GM12878 (cell line): ENCODE measurements around the gene HYOU1. TPM values are rescaled to one million over a fixed set of nuclear protein-coding genes. Genes with fewer than 3 reads are reported as not detected.

Source experiments
- ATAC-seq: fragments of 200-7000 bp; cut with Tn5 transposase; 3 replicates; pipeline ENCODE4 v1.9.1; 2020; ENCODE audit warnings: mild to moderate bottlenecking, moderate library complexity
- BruUV-seq: library from RNA; stranded (reverse); fragments of 400-500 nt; replicated peaks from 2 replicates; lab custom pipeline; 2021; lab: Mats Ljungman, UMichigan
- CTCF ChIA-PET: fragments of 300-600 bp; sonication (Branson Sonifier 250); formaldehyde crosslinking; extraction: SDS; loops from one replicate; lab custom pipeline; 2021; ENCODE audit warnings: inconsistent platforms; lab: Yijun Ruan, JAX
- POLR2A ChIA-PET: fragments of 350-600 bp; formaldehyde crosslinking; extraction: SDS; loops from one replicate; lab custom pipeline; 2021; ENCODE audit warnings: inconsistent platforms; lab: Charles Lee
- RAD21 ChIA-PET: fragments of 300-600 bp; sonication (Branson Sonifier 250); formaldehyde crosslinking; loops from one replicate; lab custom pipeline; 2023; ENCODE audit warnings: antibody characterized with exemption; ENCODE audit not compliant: unreplicated experiment; lab: Charles Lee
- SMC1A ChIA-PET: fragments of 300-600 bp; sonication (Branson Sonifier 250); formaldehyde crosslinking; loops from one replicate; lab custom pipeline; 2023; ENCODE audit not compliant: unreplicated experiment, uncharacterized antibody; lab: Charles Lee
- DNase-seq: peaks from one replicate; pipeline ENCODE4 v3.0.0-alpha.2; 2011; ENCODE audit warnings: low read depth, low spot score
- FAIRE-seq: peaks from 3 replicates; lab custom pipeline; 2011; peaks lifted over from hg19 to GRCh38; lab: Jason Lieb, UNC
- H2AFZ ChIP-seq: 2 replicates; pipeline ENCODE4 v1.6.0; 2011; ENCODE audit warnings: low read depth, low read length, control low read depth; ENCODE audit not compliant: control insufficient read depth
- H3K27ac ChIP-seq: 2 replicates; pipeline ENCODE4 v1.5.1; 2011; ENCODE audit warnings: control low read depth; ENCODE audit not compliant: control insufficient read depth, insufficient read depth
- H3K27me3 ChIP-seq, 2 experiments: replicated peaks in 1 of 2; 2 replicates each; pipeline versions ENCODE4 v1.6.0 to v1.6.1; 2011; ENCODE audit warnings: low read length in 1 of 2; ENCODE audit not compliant: control insufficient read depth in 2 of 2, insufficient read depth in 2 of 2
- H3K36me3 ChIP-seq, 2 experiments: 2 replicates each; pipeline ENCODE4 v1.5.1; 2011; ENCODE audit warnings: low read length in 1 of 2; ENCODE audit not compliant: control insufficient read depth in 2 of 2, insufficient read depth in 2 of 2
- H3K4me1 ChIP-seq: 2 replicates; pipeline ENCODE4 v1.6.1; 2011; ENCODE audit warnings: mild to moderate bottlenecking, low read length, moderate library complexity, mixed read lengths; ENCODE audit not compliant: control insufficient read depth, insufficient read depth
- H3K4me2 ChIP-seq: 2 replicates; pipeline ENCODE4 v1.6.0; 2011; ENCODE audit warnings: control low read depth; ENCODE audit not compliant: control insufficient read depth, insufficient read depth
- H3K4me3 ChIP-seq: fragments of 200-600 bp; sonication (generic); 2 replicates; pipeline ENCODE4 v1.5.1; 2016
- H3K79me2 ChIP-seq: 2 replicates; pipeline ENCODE4 v1.6.0; 2011; ENCODE audit warnings: low read length; ENCODE audit not compliant: control insufficient read depth, insufficient read depth
- H3K9ac ChIP-seq: 2 replicates; pipeline ENCODE4 v1.8.0; 2011; ENCODE audit warnings: low read length, control low read depth, mixed read lengths; ENCODE audit not compliant: control insufficient read depth, insufficient read depth
- H3K9me3 ChIP-seq: replicated peaks from 3 replicates; pipeline ENCODE4 v1.5.1; 2011; ENCODE audit warnings: mild to moderate bottlenecking, low read length; ENCODE audit not compliant: control insufficient read depth, insufficient read depth
- H4K20me1 ChIP-seq: 2 replicates; pipeline ENCODE4 v1.6.0; 2011; ENCODE audit not compliant: control insufficient read depth, insufficient read depth
- ATF7 ChIP-seq: fragments of 450-650 bp; IDR thresholded peaks from 2 replicates; pipeline ENCODE4 v1.6.1; 2016; ENCODE audit warnings: low read depth, mild to moderate bottlenecking
- DPF2 ChIP-seq: fragments of 450-650 bp; IDR thresholded peaks from 2 replicates; pipeline ENCODE4 v1.6.1; 2017; ENCODE audit warnings: mild to moderate bottlenecking
- EED ChIP-seq: sonication (generic); IDR thresholded peaks from 2 replicates; pipeline ENCODE4 v1.6.1; 2016; ENCODE audit warnings: antibody characterized with exemption, low read depth
- FOXK2 ChIP-seq: fragments of 450-650 bp; IDR thresholded peaks from 2 replicates; pipeline ENCODE4 v1.6.1; 2017; ENCODE audit warnings: mild to moderate bottlenecking, moderate library complexity
- GABPA ChIP-seq: IDR thresholded peaks from 2 replicates; pipeline ENCODE4 v1.6.1; 2014; ENCODE audit warnings: antibody characterized with exemption, low read depth, mild to moderate bottlenecking, inconsistent platforms
- IRF5 ChIP-seq: fragments of 450-650 bp; IDR thresholded peaks from 2 replicates; pipeline ENCODE4 v1.6.1; 2017; ENCODE audit warnings: borderline replicate concordance
- KAT2A ChIP-seq: conservative IDR thresholded peaks from 2 replicates; pipeline ENCODE4 v1.6.1; 2011; ENCODE audit warnings: low read depth, low read length; ENCODE audit not compliant: control insufficient read depth
- NBN ChIP-seq: fragments of 450-650 bp; IDR thresholded peaks from 2 replicates; pipeline ENCODE4 v1.6.1; 2016
- NKRF ChIP-seq: fragments of 450-650 bp; conservative IDR thresholded peaks from 2 replicates; pipeline ENCODE4 v1.6.1; 2017; ENCODE audit warnings: mild to moderate bottlenecking, moderate library complexity
- RELA ChIP-seq: fragments of 450-650 bp; IDR thresholded peaks from 2 replicates; pipeline ENCODE4 v1.8.0; 2014; ENCODE audit warnings: borderline replicate concordance; ENCODE audit not compliant: partially characterized antibody
- RFX5 ChIP-seq: IDR thresholded peaks from 2 replicates; pipeline ENCODE4 v1.6.1; 2011; ENCODE audit warnings: low read depth, low read length, improper control_type of control experiment
- SRF ChIP-seq, 2 experiments: IDR thresholded peaks; 2 replicates each; pipeline ENCODE4 v1.6.1; 2011; ENCODE audit warnings: low read depth in 2 of 2, low read length in 2 of 2, mild to moderate bottlenecking in 1 of 2, moderate library complexity in 1 of 2
- STAT3 ChIP-seq: IDR thresholded peaks from 2 replicates; pipeline ENCODE4 v1.6.1; 2011; ENCODE audit warnings: low read depth, low read length, improper control_type of control experiment
- SUPT20H ChIP-seq: IDR thresholded peaks from 2 replicates; pipeline ENCODE4 v1.6.1; 2011; ENCODE audit warnings: low read depth, mild to moderate bottlenecking, low read length, moderate library complexity, borderline replicate concordance; ENCODE audit not compliant: control insufficient read depth
- SUZ12 ChIP-seq: fragments of 200-600 bp; sonication (generic); IDR thresholded peaks from one replicate; pipeline ENCODE4 v1.6.1; 2018; ENCODE audit warnings: antibody characterized with exemption, mild to moderate bottlenecking; ENCODE audit not compliant: unreplicated experiment
- YBX1 ChIP-seq: fragments of 450-650 bp; IDR thresholded peaks from 2 replicates; pipeline ENCODE4 v1.6.1; 2016; ENCODE audit warnings: antibody characterized with exemption
- WGBS: methylation state at CpG from one replicate; pipeline ENCODE4 v1.1.6; 2016; ENCODE audit warnings: low lambda C conversion rate; ENCODE audit not compliant: insufficient replicate concordance, insufficient coverage; ENCODE audit errors: missing lambda C conversion rate; 5-methylcytosine and 5-hydroxymethylcytosine counted together
- in situ Hi-C: fragments of 300-500 bp; cut with MboI; formaldehyde crosslinking; loops from 9 replicates; pipeline ENCODE4 v1.14.3; 2018; ENCODE audit warnings: mixed read lengths
- intact Hi-C: fragments of 100-400 bp; cut with micrococcal nuclease; formaldehyde crosslinking; loops from one replicate; pipeline ENCODE4 v1.14.2; 2022; ENCODE audit not compliant: unreplicated experiment
- polyA plus RNA-seq, 11 experiments: library from polyadenylated mRNA; depleted of rRNA in 4 of 11; unstranded in 6 of 11; stranded (reverse) in 5 of 11; fragments of >200 nt; fragmentation: Nextera tagmentation in 4 of 11; fragmentation: Illumina TruSeq in 1 of 11; extraction: Ambion mirVana in 4 of 11; extraction: Trizol in 1 of 11; gene quantifications; 1 replicate in 1 of 11; 2 replicates in 10 of 11; pipeline versions ENCODE4 v1.2.1 to v1.2.3, GENCODE V29; 2011 to 2016; ENCODE audit warnings: inconsistent platforms in 2 of 11, missing spikeins in 2 of 11, low read depth in 1 of 11
- total RNA-seq, 4 experiments: library from RNA; depleted of rRNA in 3 of 4; stranded (reverse); fragments of >200 nt in 3 of 4; fragmentation: Illumina TruSeq in 1 of 4; extraction: Trizol in 1 of 4; gene quantifications; 2 replicates each; pipeline versions ENCODE4 v1.2.1 to v1.2.3, GENCODE V29; 2013 to 2021
- TF ChIP-seq, protein P1 (sequence below): fragments of 450-650 bp; IDR thresholded peaks from 2 replicates; pipeline ENCODE4 v1.6.1; 2017; ENCODE audit warnings: mild to moderate bottlenecking, moderate library complexity

HYOU1 gene
- total and polyA plus RNA-seq, 10 of the 15 experiments (the other 5 are each of a cell fraction or from before 2014, with no cell fraction given), result 15.4 to 157 (median 109) TPM

- in situ Hi-C loops, result no loop called here
- Histone ChIP-seq H3K36me3 (peaks cover 39% of the 10 kb centered on the region in 2 experiments), H3K4me1 (peaks cover 33% of the 10 kb centered on the region)
- TF ChIP-seq SUPT20H (no peak), YBX1 (no peak), RELA (peak; percentile 2), SRF (IDR thresholded peaks at IDR 0.05; ENCODE audit: low read depth in 2 of 2, low read length in 2 of 2) (no peak), SUZ12 (no peak), FOXK2 (no peak), IRF5 (no peak), NKRF (no peak), RFX5 (no peak), EED (peak; percentile 72; the same call in 1 of the 2 replicates), KAT2A (no peak), ATF7 (no peak), NBN (no peak), DPF2 (peak; percentile 11; the same call in 1 of the 2 replicates), GABPA (no peak), STAT3 (no peak)
- TF ChIP-seq, protein P1, sequence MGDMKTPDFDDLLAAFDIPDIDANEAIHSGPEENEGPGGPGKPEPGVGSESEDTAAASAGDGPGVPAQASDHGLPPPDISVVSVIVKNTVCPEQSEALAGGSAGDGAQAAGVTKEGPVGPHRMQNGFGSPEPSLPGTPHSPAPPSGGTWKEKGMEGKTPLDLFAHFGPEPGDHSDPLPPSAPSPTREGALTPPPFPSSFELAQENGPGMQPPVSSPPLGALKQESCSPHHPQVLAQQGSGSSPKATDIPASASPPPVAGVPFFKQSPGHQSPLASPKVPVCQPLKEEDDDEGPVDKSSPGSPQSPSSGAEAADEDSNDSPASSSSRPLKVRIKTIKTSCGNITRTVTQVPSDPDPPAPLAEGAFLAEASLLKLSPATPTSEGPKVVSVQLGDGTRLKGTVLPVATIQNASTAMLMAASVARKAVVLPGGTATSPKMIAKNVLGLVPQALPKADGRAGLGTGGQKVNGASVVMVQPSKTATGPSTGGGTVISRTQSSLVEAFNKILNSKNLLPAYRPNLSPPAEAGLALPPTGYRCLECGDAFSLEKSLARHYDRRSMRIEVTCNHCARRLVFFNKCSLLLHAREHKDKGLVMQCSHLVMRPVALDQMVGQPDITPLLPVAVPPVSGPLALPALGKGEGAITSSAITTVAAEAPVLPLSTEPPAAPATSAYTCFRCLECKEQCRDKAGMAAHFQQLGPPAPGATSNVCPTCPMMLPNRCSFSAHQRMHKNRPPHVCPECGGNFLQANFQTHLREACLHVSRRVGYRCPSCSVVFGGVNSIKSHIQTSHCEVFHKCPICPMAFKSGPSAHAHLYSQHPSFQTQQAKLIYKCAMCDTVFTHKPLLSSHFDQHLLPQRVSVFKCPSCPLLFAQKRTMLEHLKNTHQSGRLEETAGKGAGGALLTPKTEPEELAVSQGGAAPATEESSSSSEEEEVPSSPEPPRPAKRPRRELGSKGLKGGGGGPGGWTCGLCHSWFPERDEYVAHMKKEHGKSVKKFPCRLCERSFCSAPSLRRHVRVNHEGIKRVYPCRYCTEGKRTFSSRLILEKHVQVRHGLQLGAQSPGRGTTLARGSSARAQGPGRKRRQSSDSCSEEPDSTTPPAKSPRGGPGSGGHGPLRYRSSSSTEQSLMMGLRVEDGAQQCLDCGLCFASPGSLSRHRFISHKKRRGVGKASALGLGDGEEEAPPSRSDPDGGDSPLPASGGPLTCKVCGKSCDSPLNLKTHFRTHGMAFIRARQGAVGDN, result 0 out of 2 replicates have a peak, but pooled peaks have one; percentile 42
Observed at GRCh38 chr11:119052163-119052814, 4.7 kb downstream of the HYOU1 start.

More at GRCh38 chr11:119052163-119052814, 4.7 kb downstream of the HYOU1 start:
- Histone ChIP-seq H3K4me2 (peak overlapping the region; percentile 61), H3K79me2 (peaks cover 37% of the 10 kb centered on the region), H4K20me1 (no peaks in the 10 kb centered on the region), H3K9me3 (no peaks in the 10 kb centered on the region), H3K27ac (peak overlapping the region; percentile 71), H3K9ac (peak overlapping the region; percentile 24; the same call in 1 of the 2 replicates), H3K27me3 (no peaks in the 10 kb centered on the region), H2AFZ (peak overlapping the region; percentile 9; the same call in 1 of the 2 replicates), H3K4me3 (peak overlapping the region; percentile 43; the same call in 1 of the 2 replicates)
- DNase-seq (no peak), ATAC-seq (no peak), FAIRE-seq (no peak)
- POLR2A ChIA-PET, result interaction anchor here (0.6 to 2.3 kb wide), 10 partner anchors 9 to 57 kb away, joined by 3 to 14 read pairs (median 6); partner anchors contain the start of genes HMBS, RPS25, TRAPPC4 and VPS11
- no TSS peak for BruUV-seq
- SMC1A ChIA-PET, result interaction anchor here (0.6 to 1.6 kb wide), 4 partner anchors 9 to 263 kb away, joined by 3 to 6 read pairs (median 4); partner anchors contain the start of gene VPS11
- WGBS, result 64% methylated on average over 23 of the region's 23 CpGs
- intact Hi-C loops, result no loop called here
- RAD21 ChIA-PET, result interaction anchor here (0.8 to 2.8 kb wide), 5 partner anchors 14 to 269 kb away, joined by 3 to 20 read pairs (median 4); partner anchors contain the start of genes HMBS and VPS11
- CTCF ChIA-PET, result interaction anchor here (0.9 to 1.9 kb wide), 5 partner anchors 15 to 41 kb away, joined by 3 to 6 read pairs (median 4); partner anchors contain the start of genes RPS25, SLC37A4, TRAPPC4 and VPS11
